ENCODE results near the gene KCNIP1.

DNA sequence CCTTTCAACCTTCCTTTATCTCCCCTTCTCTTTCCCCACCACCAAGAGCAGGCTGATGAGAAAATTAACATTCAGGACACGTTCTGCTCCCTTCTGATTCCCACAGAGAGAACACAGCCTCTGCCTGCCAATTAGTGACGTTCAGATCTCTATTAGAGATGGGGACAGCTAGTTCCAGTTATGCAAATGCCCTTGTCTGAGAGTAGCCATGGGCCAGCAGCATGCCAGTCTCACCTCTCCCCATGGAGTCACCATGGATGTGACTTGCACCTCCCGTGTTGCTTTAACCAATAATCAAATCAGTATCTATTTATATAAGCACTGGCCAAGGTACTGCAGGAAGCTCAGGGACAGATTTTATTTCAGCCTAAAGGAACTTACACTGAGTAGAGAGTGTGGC lies 61.3 kb downstream of the KCNIP1 start:
- TF ChIP-seq, protein P1, sequence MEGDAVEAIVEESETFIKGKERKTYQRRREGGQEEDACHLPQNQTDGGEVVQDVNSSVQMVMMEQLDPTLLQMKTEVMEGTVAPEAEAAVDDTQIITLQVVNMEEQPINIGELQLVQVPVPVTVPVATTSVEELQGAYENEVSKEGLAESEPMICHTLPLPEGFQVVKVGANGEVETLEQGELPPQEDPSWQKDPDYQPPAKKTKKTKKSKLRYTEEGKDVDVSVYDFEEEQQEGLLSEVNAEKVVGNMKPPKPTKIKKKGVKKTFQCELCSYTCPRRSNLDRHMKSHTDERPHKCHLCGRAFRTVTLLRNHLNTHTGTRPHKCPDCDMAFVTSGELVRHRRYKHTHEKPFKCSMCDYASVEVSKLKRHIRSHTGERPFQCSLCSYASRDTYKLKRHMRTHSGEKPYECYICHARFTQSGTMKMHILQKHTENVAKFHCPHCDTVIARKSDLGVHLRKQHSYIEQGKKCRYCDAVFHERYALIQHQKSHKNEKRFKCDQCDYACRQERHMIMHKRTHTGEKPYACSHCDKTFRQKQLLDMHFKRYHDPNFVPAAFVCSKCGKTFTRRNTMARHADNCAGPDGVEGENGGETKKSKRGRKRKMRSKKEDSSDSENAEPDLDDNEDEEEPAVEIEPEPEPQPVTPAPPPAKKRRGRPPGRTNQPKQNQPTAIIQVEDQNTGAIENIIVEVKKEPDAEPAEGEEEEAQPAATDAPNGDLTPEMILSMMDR (IDR thresholded peaks at IDR 0.05; ENCODE audit: insufficient read depth, low read depth, low read length): no peak
- TF ChIP-seq EZH2 (IDR thresholded peaks at IDR 0.05; ENCODE audit: insufficient read depth, low read length): no peak
